Left cardiac atrium (tissue), 4 donors: ENCODE results near the gene GPR108. TPM values are rescaled to one million over a fixed set of nuclear protein-coding genes. Genes with fewer than 3 reads are reported as not detected.
"Not testable (repeated sequence)": the region's sequence is repeated elsewhere in the genome, so short reads cannot be mapped to it uniquely, and the experiment has no call there.

ENCODE experiments used
- ATAC-seq, 2 donors: fragments of 200-7000 bp; cut with Tn5 transposase; one replicate each; pipeline ENCODE4 v1.9.1; 2020; ENCODE audit warnings: mild to moderate bottlenecking in 2 of 2, moderate library complexity in 2 of 2
- DNase-seq: peaks from one replicate; pipeline ENCODE4 v3.0.0-alpha.2; 2020
- intact Hi-C, 2 donors: fragments of 100-400 bp; cut with DNase I; formaldehyde crosslinking; loops; one replicate each; pipeline versions ENCODE4 v1.14.1 to v1.15.1; 2022 to 2023
- total RNA-seq, 2 donors: library from RNA; stranded (reverse); fragmentation: NEBNext Ultra II Directional; extraction: Animal tissue kit (Norgen Biotek cat#: 25700); gene quantifications; one replicate each; pipeline ENCODE4 v1.2.1, GENCODE V29; 2021
- donor health status: DM: no; HTN: yes; CAD: no.
- donor health status: DM: no; HTN: yes; CAD: no; lungs with severe emphysema.
- donor health status: DM: yes; HTN: yes; CAD: no.
- donor health status: Dilated cardiomyopathy.

Gene GPR108
- total RNA-seq, 2 donors from 2014 or later, result 25.7 to 35.4 TPM

DNA sequence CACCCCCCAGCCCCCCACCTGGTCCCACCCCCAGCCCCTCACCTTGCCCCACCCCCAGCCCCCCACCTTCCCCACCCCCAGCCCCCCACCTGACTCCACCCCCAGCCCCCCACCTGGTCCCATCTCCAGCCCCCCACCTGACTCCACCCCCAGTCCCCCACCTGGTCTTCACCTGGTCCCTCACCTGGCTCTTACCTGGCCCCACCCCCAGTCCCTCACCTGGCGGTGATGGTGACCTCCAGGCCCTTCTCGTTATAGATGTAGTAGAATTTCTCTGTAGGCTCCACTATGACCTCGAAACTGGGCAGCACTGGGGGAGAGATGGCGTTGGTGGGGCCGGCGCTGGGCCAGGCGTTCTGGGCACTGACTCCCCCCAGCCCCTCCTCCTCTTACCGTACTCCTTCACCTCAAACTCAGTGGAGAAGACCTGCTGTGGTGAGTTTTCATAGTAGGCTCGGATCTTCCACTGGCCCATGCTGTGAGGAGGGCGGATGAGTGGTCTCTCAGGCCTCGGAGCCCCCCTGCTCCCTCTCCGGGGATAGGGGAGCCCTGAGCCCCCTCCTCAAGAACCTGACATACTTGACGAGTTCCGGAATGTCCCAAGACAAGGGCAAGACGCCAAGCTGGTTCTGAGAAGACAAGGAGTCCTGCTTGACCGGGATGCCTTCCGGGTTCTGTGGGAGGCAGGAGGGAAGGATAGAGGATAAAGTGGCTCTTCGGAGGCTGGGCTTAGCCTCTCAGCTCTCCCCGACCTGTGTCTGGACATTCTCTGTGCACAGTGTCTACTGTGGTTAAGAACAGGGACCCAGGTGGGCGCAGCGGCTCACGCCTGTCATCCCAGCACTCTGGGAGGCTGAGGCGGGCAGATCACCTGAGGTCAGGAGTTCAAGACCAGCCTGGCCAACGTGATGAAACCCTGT, 23.3 kb downstream of the GPR108 start:
- ATAC-seq, result no peak
- intact Hi-C loops, result no loop called here

DNA sequence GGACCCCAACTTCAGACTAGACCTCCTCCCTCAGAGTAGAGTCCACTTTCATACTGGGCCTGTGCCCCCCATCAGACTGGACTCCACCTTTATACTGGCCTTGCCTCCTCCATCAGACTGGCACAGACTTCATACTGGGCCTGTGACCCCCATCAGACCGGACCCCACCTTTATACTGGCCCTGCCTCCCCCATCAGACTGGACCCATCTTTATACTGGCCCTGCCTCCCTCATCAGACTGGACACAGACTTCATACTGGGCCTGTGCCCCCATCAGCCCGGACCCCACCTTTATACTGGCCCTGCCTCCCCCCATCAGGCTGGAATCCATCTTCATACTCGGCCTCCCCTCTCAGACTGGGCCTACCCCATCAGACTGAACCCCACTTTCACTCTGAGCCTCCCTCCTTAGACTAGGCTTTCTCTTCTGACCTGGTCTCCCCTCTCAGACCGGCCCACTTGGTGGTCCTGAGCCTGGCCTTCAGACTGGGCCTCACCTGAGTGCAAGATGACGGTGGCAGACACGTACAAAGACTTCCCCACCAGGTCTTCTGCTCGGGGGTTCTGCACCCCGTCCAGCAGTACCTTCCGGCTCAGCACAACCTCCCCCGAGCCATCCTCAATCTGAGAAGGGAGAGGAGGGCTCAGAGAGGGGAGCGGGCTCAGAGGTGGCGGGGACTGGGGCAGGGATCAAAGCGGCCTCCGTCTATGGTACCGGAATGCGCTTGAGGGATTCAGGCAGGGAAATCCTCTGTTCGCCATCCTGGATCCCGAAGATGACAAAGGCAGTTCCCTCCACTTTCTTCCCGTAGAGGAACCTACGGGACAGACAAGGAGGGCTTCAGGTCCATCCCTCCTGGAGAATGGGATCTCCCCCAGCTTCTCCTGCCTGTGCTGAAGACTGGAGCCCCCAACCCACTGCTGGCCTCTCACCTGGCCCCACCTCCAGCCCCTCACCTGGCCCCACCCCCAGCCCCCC, 24.4 kb downstream of the GPR108 start:
- no peak for DNase-seq
- intact Hi-C loops, result no loop called here
- ATAC-seq, result no peak

More for the DNA sequence above, 23.3 kb downstream of the GPR108 start:
- no peak for DNase-seq

DNA sequence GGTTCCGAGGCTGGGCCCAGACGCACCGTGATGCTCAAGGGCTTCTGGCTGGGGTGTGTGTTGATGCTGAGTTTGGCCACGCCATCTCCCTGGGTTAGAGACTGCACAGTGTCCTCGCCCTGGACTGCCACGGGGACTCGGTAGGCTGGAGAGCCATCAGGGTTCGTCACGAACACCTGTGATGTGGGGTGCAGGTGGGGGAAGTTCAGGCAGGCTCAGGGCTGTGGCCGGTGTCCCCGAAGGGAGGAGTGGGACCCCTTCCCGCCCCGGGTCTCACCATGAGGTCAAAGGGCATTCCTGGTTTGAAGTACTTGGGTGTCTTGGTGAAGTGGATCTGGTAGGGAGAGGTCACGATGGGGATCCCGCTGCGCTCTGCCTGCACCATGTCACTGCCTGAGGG, 25.1 kb downstream of the GPR108 start:
- no peak for DNase-seq

DNA sequence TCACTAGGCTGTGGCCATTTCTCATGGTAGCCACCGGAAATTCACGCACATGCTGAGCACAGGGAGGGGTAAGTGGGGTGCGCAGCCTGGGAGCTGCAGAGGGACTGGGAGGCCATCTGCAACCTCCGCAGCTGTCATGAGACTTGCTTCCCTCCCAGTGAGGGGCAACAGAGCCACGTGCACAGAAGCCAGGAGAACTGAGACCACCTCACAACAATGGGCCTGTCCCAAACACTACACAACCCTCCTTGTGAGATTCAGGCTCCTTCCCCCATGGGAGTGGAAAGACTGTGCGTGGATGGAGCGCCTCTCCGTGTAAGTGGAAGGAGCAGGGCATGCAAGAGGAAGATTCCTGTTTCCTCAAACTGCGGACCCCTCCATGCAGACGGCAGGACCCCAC, 25.8 kb downstream of the GPR108 start:
- no peak for ATAC-seq
- no peak for DNase-seq

More for the DNA sequence above, 25.1 kb downstream of the GPR108 start:
- no peak for ATAC-seq
- intact Hi-C loops, result no loop called here

DNA sequence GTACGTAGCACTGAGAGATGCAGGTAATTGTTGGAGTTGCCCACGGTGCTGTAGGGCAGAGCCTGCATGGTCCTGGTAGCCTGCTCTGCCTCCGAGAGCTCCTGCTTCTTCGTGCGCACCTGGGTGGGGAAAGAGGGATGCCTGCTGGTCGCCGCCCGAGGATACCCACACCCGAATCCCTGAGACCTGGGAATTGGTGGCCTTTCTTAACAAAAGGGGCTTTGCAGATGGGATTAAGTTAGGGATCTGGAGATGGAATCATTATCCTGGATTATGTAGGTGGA, 26.4 kb downstream of the GPR108 start:
- intact Hi-C loops, result no loop called here
- no peak for ATAC-seq
- DNase-seq, result no peak

More for the DNA sequence above, 25.8 kb downstream of the GPR108 start:
- intact Hi-C loops, result no loop called here

DNA sequence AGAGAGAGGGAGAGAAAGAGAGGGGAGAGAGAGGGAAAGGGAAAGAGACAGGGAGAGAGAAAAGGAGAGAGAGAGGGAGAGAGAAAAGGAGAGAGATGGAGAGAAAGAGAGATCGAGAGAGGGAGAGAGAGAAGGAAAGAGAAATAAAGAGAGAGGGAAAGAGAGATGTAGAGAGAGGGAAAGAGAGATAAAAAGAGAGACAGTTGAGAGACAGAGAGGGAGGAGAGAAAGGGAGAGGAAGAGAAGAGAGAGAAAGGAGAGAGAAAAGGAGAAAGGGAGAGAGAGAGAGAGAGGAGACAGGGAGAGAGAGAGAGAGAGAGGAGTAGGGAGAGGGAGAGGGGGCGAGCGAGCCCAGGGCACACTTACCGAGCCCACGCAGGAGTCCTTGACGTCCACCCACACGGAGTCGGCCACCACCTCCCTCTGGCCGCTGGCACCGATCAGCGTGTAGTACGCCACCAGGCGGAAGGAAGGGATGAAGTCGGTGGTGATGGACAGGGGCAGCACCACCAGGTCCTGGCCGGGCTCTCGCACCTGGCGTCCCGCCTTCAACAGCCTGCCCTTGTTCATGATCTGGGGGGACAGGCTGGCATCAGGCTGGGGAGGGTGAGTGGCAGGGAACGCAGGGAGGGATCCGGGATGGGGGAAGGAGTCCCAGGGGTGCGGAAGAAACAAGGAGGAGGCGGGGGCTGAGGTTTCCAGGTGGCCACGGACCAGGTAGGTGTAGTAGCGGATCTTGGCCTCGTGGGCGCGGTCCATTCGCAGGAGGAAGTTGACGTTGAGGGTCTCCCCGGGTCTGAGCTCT, 26.9 kb downstream of the GPR108 start:
- no peak for ATAC-seq
- intact Hi-C loops, result no loop called here
- DNase-seq, result no peak

DNA sequence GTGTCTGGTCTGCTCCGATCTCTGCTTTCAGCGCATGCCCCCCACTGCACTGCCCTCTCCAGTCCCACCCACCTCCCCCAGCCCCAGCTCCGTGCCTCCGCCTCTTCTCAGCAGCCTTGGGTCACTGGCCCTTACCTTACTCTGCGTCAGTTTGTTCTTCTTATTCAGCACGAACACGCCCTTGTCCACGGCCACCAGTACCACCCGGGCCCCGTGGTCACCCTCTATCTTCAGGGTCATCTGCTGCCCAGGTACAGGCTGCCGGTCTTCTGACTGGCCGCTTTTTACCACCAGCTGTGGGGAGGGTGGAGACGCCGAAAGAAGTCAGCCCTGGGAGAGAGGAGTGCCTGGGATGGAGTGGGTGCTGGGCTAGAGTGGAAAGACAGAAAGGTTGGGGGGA, 27.8 kb downstream of the GPR108 start:
- DNase-seq (no peak), ATAC-seq (no peak)
- intact Hi-C loops, result no loop called here

DNA sequence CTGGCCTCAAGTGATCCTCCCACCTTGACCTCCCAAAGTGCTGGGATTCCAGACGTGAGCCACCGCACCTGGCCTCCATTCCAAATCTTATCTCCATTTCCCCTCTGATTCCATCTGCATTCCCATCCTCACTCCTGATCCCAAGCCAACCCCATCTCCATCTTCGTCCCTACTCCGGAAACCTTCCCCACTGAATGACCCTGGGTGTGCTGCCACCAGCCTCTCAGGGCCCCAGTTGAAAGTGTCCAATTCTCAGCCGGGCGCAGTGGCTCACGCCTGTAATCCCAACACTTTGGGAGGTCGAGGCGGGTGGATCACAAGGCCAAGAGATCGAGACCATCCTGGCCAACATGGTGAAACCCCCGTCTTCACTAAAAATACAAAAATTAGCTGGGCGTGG, 28.5 kb downstream of the GPR108 start:
- ATAC-seq, DNase-seq, intact Hi-C loops: not testable (repeated sequence)

DNA sequence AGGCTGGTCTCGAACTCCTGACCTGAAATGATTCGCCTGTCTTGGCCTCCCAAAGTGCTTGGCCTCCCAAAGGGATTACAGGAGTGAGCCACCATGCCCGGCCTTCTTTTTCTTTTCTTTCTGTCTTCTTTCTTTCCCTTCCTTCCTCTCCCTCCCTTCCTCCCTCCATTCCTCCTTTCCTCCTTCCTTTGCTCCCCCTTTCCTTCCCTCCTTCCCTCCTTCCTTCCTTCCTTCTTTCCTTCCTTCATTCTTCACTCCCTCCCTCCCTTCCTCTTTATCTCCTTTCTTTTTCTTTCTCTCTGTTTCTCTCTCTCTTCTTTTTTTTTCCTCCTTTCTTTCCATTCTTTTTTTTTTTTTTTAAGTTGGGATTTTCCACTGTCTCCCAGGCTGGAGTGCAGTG, 29.0 kb downstream of the GPR108 start:
- DNase-seq (no peak), ATAC-seq (no peak)
- intact Hi-C loops, result no loop called here

DNA sequence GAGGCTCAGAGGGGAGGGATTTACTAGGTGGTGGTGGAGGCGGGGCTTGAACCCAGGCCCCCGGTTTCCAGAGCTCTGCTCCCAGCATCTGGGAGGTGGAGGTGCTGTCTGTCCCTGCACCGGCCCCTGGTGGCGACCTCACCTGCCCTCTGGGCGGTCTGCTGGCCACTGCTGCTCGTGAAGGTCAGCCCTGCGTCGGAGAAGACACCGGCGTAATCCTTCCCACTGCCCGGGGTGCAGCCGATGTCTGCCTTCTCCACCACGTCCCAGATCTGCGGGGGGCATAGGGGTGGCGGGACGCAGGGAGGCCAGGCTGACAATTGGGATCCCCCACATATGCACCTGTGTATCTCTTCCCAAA, 29.7 kb downstream of the GPR108 start:
- DNase-seq (no peak), ATAC-seq (no peak)
- intact Hi-C loops, result no loop called here

DNA sequence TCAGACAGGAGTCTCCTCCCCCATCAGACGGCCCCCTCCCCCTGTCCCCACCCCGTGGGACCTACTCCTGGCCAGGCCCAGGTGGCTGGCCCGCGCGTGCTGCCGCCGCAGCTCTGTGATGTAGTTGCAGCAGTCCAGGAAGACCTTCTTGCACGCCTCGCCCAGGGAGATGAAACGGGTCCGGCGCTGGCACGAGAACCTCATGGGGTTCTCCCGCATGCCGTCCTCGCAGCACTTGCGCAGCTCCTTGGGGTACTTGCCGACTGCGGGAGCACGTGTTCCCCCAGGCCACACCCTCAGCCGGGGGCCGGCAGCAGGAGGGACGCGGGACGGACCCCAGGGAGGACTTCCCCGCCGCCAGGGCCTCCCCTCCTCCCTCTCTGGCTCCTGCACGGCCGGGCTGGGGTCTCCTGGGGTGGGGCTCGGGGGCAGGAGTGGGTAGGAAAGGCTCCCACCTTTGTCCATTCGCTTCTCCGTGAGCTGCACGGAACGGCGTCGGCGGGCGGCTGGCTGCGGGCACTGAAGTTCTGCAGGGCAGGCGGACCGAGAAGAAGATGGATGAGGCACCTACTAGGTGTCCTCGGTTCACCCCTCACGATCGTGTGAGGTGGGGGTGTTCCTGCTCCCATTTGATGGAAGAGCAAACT, 30.2 kb downstream of the GPR108 start:
- ATAC-seq, result peak in 1 of 2 donors; percentile 21
- intact Hi-C loops, result no loop called here

DNA sequence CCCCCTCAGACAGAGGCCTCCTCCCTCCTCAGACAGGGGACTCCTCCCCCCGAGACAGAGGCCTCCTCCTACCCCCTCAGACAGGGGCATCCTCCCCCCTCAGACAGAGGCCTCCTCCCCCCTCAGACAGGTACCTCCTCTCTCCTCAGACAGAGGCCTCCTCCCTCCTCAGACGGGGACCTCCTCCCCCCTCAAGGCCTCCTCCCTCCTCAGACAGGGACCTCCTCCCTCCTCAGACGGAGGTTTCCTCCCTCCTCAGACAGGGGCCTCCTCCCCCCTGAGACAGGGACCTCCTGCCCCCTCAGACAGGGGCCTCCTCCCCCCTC, 30.8 kb downstream of the GPR108 start:
- intact Hi-C loops, result no loop called here
- DNase-seq (no peak), ATAC-seq (peak; percentile 31 to 36)

More for the DNA sequence above, 30.2 kb downstream of the GPR108 start:
- no peak for DNase-seq

DNA sequence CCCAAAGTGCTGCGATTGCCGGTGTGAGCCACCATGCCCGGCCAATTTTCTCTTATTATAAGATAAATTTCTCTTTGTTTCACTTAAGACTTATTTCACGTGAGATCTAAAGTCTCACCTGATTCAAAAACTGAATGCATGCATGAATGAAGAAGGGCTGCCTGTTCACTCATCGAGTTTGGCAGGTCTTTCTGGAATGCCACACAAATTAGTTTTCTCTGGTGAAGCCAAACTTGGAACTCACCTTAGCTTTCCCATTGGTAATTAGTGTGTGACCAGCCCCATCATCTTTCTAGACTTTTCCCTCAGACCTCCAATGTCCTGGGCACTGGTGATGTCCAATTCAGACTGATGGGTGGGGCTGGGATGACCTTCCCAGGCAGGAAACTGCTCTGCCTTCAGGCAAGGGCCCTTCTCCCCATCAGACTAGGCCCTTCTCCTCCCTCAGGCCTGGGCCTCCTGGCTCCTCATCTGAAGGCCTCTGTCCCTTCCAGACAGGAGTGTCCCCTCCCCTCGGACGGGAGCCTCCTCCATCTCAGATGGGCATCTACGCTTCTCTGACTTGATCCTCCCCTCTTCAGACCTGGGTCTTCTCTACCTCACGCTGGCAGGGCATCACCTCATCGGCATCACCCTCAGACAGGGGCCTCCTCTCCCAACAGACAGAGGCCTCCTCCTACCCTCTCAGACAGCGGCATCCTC, 31.3 kb downstream of the GPR108 start:
- no peak for DNase-seq
- intact Hi-C loops, result no loop called here

DNA sequence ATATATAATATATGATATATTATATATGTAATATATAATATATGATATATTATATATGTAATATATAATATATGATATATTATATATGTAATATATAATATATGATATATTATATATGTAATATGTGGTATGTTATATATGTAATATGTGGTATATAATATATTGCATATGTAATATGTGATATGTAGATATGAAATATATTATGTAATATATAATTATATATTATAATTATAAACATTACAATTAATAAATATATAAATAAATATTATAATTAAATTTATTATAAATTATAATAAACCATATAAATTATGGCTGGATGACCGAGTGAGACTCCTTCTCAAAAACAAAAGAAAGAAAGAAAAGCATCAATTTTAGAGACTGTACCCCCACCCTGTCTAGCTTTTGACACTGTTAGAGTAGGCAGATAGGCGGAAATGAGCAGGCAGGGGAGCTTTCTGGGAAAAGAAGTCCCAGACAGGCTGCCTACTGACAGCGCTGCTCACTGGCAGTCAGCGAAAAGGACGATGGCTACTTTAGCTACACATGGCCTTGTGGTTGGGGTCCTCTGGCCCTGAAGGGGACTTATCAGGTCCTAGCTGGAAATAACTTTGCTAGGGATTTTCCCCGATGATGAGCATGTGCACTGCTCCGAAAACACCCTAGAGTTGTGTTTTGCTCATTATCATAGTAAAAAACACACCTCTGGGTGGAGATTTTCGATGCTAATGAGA, 36.6 kb downstream of the GPR108 start:
- intact Hi-C loops, result no loop called here
- no peak for DNase-seq
- peak; percentile 8 to 15 for ATAC-seq

More for the DNA sequence above, 31.3 kb downstream of the GPR108 start:
- peak in 1 of 2 donors; percentile 5 for ATAC-seq

DNA sequence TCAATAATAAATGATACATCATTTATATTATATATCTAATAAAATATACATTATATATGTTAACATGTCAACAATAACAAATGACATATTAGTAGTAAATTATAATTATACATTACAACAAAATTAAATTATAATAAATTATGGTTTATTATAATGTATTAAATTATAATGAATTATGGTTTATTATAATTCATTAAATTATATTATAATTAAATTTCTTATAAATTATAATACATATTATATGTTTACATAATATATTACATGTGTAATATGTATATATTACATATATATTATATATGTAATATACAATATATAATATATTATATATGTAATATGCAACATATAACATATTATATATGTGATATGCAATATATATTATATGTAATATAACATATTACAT, 37.4 kb downstream of the GPR108 start:
- DNase-seq (no peak), ATAC-seq (no peak)
- intact Hi-C loops, result no loop called here

DNA sequence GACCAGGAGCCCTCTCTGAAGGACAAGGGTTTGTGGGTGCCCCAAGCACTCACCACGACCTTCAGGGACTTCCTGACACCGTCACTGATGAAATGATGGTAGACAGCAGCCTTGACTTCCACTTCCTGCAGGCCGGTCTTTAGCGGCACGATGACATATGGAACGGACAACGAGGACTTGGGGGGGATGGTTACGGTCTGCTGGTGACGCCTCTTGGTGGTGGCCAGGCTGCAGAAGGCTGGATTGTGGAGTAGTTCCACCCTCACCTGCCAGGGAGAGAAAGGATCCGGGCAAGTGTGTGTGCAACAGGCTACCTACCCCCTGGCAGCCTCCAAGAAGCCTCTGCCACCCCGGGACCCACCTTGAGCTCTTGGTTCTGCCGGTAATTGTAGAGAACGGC, 40.1 kb downstream of the GPR108 start:
- DNase-seq, result no peak
- no peak for ATAC-seq
- intact Hi-C loops, result no loop called here

DNA sequence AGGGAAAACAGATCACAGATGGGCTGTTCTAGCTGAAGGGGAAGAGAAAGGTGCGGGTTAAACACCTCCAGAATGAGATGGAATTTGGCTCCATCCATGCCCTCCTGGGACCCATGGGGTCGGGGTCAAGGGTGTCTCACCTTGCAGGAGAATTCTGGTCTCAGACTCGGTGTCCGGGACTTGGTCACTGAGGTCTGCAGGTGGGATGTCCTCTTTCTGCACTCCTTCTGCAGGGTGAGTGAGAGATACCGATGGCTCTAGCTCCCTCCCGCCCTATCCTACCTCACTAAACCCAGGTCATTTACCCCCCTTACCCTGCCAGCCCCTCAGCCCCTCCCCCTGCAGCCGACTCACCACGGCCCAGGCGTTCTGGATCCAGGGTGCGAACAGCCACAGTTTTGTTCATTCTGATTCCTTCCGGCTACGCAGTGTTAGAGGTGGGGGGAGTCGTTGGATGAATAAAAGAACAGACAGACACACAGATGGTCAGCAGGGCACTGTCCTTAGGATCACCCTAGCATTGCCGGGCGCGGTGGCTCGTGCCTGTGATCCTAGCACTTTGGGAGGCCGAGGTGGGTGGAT, 41.0 kb downstream of the GPR108 start:
- DNase-seq (no peak), ATAC-seq (peak in 1 of 2 donors; percentile 14)
- intact Hi-C loops, result no loop called here
